Cortex of kidney (tissue), 1 donor: ENCODE data around the gene RNF145.
"Not testable (repeated sequence)": the region's sequence is repeated elsewhere in the genome, so short reads cannot be mapped to it uniquely, and the experiment has no call there.

ENCODE experiments used
- DNase-seq: peaks from one replicate; lab custom pipeline; 2025; lab: John Stamatoyannopoulos, UW

RNF145 gene

GRCh38 chr5:159190170-159190569 is 19.2 kb downstream of the RNF145 start:
- DNase-seq = no peak

GRCh38 chr5:159189310-159189709 is 20.0 kb downstream of the RNF145 start:
- DNase-seq = no peak

GRCh38 chr5:159187719-159188118 is 21.6 kb downstream of the RNF145 start:
- DNase-seq = no peak

- DNase-seq = no peak
These were observed 23.0 kb downstream of the RNF145 start for GRCh38 chr5:159186319-159186718.

GRCh38 chr5:159185773-159186172 is 23.6 kb downstream of the RNF145 start:
- DNase-seq = no peak

- no peak for DNase-seq
These were observed 24.4 kb downstream of the RNF145 start for GRCh38 chr5:159184858-159185381.

- DNase-seq = no peak
These were observed 25.1 kb downstream of the RNF145 start for GRCh38 chr5:159184236-159184635.

- DNase-seq = no peak
These were observed 26.1 kb downstream of the RNF145 start for GRCh38 chr5:159183247-159183646.

GRCh38 chr5:159182691-159183090 is 26.7 kb downstream of the RNF145 start:
- no peak for DNase-seq

GRCh38 chr5:159181651-159182050 is 27.7 kb downstream of the RNF145 start:
- no peak for DNase-seq

GRCh38 chr5:159181152-159181551 is 28.2 kb downstream of the RNF145 start:
- DNase-seq = no peak

GRCh38 chr5:159179529-159180305 is 29.6 kb downstream of the RNF145 start:
- DNase-seq = no peak

- DNase-seq = no peak
These were observed 30.4 kb downstream of the RNF145 start for GRCh38 chr5:159178978-159179377.

GRCh38 chr5:159175547-159175946 is 33.8 kb downstream of the RNF145 start:
- no peak for DNase-seq

- DNase-seq = no peak
These were observed 34.7 kb downstream of the RNF145 start for GRCh38 chr5:159174511-159175168.

- no peak for DNase-seq
These were observed 38.1 kb downstream of the RNF145 start for GRCh38 chr5:159171274-159171673.

- DNase-seq = no peak
These were observed 39.3 kb downstream of the RNF145 start for GRCh38 chr5:159170021-159170420.

GRCh38 chr5:159166416-159166815 is 42.9 kb downstream of the RNF145 start:
- no peak for DNase-seq

- no peak for DNase-seq
These were observed 45.7 kb downstream of the RNF145 start for GRCh38 chr5:159163701-159164046.

- no peak for DNase-seq
These were observed 46.2 kb downstream of the RNF145 start for GRCh38 chr5:159163027-159163700.

GRCh38 chr5:159161361-159162214 is 47.8 kb downstream of the RNF145 start:
- no peak for DNase-seq

- DNase-seq = not testable (repeated sequence)
These were observed 50.7 kb downstream of the RNF145 start for GRCh38 chr5:159158553-159159091.
